Measurements from ENCODE around the gene STEAP2.

STEAP2 gene

DNA sequence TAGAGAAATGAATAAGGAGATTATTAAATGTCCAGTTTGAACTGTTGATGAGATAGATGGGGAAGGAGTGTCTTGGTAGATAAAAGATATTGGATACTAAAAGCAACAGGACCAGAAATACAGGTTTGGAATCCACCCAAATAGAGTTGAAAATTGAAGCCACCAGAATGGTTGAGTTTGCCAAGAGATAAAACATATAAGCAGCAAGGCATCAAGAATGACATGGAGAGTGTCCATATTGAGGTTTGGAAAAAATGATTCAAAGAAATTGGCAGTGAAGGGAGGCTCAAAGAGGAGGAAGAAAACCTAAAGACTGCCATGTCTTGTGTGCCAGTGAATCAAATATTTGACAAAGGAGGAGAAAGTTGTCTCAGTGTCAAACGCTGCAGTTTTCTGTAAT, 57.6 kb downstream of the STEAP2 start:
- DNase-seq (ENCODE audit: low read depth in 1 of 2, low spot score in 1 of 2) = no peak

- no peak for DNase-seq (ENCODE audit: low read depth in 1 of 2, low spot score in 1 of 2)
Observed at GRCh38 chr7:90270431-90271178, 59.1 kb downstream of the STEAP2 start.

- no peak for DNase-seq (ENCODE audit: low read depth in 1 of 2, low spot score in 1 of 2)
Observed at GRCh38 chr7:90271753-90272152, 60.2 kb downstream of the STEAP2 start.

DNA sequence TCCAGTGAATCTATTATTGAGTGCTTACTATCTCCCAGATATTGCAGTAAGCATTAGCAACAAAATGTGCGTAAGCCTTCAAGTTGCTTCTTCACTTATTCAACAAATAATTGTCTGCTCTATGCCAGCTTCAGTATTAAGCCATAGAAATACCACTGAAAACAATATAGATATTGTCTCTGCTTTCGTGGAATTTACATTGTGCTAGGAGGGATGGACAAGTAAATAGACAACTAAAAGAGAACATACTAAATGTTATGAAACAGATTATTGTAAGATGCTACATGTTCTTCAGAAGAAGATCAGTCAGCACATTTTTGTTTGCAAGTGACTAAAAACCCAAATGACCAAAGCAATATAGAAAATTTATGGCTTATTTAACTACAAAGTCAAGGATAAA, 60.7 kb downstream of the STEAP2 start:
- DNase-seq (ENCODE audit: low read depth in 1 of 2, low spot score in 1 of 2) = no peak

DNA sequence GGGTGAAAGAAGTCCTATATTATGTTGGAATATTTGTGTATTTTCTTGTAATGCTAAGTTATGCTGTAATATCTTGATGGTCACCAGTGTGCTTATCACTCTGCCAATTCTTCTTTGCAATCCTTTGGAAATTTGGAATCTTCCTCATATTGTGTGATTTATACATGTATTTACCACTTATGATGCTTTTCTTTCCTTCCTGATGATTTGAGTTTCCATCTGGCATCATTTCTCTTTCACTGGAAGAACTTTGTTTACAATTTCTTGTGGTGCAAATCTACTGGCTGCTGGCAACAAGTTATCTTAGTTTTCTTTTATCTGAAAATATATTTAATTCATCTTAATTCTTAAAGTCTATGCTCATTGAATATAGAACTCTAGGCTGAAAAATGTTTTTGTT, 62.6 kb downstream of the STEAP2 start:
- no peak for DNase-seq (ENCODE audit: low read depth in 1 of 2, low spot score in 1 of 2)

GRCh38 chr7:90276033-90276728, 64.6 kb downstream of the STEAP2 start:
- no peak for DNase-seq (ENCODE audit: low read depth in 1 of 2, low spot score in 1 of 2)
